MM.1S (cell line): ENCODE measurements around the gene TRIM26.

Source experiments
- DNase-seq: peaks from one replicate; pipeline ENCODE4 v3.0.0-alpha.2; 2015
- H2AFZ ChIP-seq: fragments of 300-600 bp; sonication (generic); 2 replicates; pipeline ENCODE4 v1.6.0; 2016; ENCODE audit warnings: antibody characterized with exemption, low read length
- H3F3A ChIP-seq: fragments of 300-600 bp; sonication (generic); 2 replicates; pipeline ENCODE4 v1.6.1; 2016; ENCODE audit warnings: mild to moderate bottlenecking, antibody characterized with exemption, low read length, moderate library complexity, mixed read lengths; ENCODE audit not compliant: insufficient read depth
- H3K27ac ChIP-seq: fragments of 300-600 bp; sonication (generic); 2 replicates; pipeline ENCODE4 v1.5.1; 2016; ENCODE audit warnings: mild to moderate bottlenecking, low read length
- H3K27me3 ChIP-seq: fragments of 300-600 bp; sonication (generic); replicated peaks from 2 replicates; pipeline ENCODE4 v1.6.0; 2016; ENCODE audit warnings: low read length; ENCODE audit not compliant: insufficient read depth
- H3K36me3 ChIP-seq: fragments of 300-600 bp; sonication (generic); replicated peaks from 2 replicates; pipeline ENCODE4 v1.6.1; 2016; ENCODE audit warnings: mild to moderate bottlenecking, low read length, mixed read lengths; ENCODE audit not compliant: insufficient read depth
- H3K4me1 ChIP-seq: fragments of 300-600 bp; sonication (generic); 2 replicates; pipeline ENCODE4 v1.6.1; 2016; ENCODE audit warnings: low read length, mixed read lengths
- H3K4me2 ChIP-seq: fragments of 300-600 bp; sonication (generic); 2 replicates; pipeline ENCODE4 v1.6.0; 2016; ENCODE audit warnings: low read depth, low read length
- H3K4me3 ChIP-seq: fragments of 300-600 bp; sonication (generic); 2 replicates; pipeline ENCODE4 v1.5.1; 2016; ENCODE audit warnings: low read length, mixed read lengths
- H3K79me2 ChIP-seq: fragments of 300-600 bp; sonication (generic); 2 replicates; pipeline ENCODE4 v1.6.1; 2016; ENCODE audit warnings: mixed run types, low read length, mixed read lengths
- H3K9ac ChIP-seq: fragments of 300-600 bp; sonication (generic); 2 replicates; pipeline ENCODE4 v1.6.1; 2016; ENCODE audit warnings: low read length, mixed read lengths
- H3K9me2 ChIP-seq: fragments of 300-600 bp; sonication (generic); replicated peaks from 2 replicates; pipeline ENCODE4 v1.6.1; 2016; ENCODE audit warnings: mild to moderate bottlenecking, low read length, mixed read lengths; ENCODE audit not compliant: insufficient read depth
- H3K9me3 ChIP-seq: fragments of 300-600 bp; sonication (generic); replicated peaks from 2 replicates; pipeline ENCODE4 v1.6.1; 2016; ENCODE audit warnings: mild to moderate bottlenecking, low read length, mixed read lengths; ENCODE audit not compliant: insufficient read depth
- H4K20me1 ChIP-seq: fragments of 300-600 bp; sonication (generic); 2 replicates; pipeline ENCODE4 v1.6.1; 2016; ENCODE audit warnings: mild to moderate bottlenecking, low read length, moderate library complexity, mixed read lengths; ENCODE audit not compliant: insufficient read depth
- CTCF ChIP-seq: fragments of 300-600 bp; sonication (generic); IDR thresholded peaks from 2 replicates; pipeline ENCODE4 v1.5.1; 2016; ENCODE audit warnings: antibody characterized with exemption, low read length, mixed read lengths
- EZH2 ChIP-seq: fragments of 300-600 bp; sonication (generic); optimal IDR thresholded peaks from 2 replicates; pipeline ENCODE3; 2017; ENCODE audit warnings: low read depth, mild to moderate bottlenecking, antibody characterized with exemption, low read length, mixed read lengths
- EZH2phosphoT487 ChIP-seq: fragments of 300-600 bp; sonication (generic); IDR thresholded peaks from 2 replicates; pipeline ENCODE4 v1.6.1; 2018; ENCODE audit warnings: antibody characterized with exemption, low read length

Gene TRIM26

GRCh38 chr6:30151580-30151979 lies 61.6 kb downstream of the TRIM26 start:
- no peak for TF ChIP-seq EZH2
- no peak for TF ChIP-seq EZH2phosphoT487
- TF ChIP-seq CTCF, result no peak
- Histone ChIP-seq H3K9me3 (no peaks in the 10 kb centered on the region), H3F3A (no peaks in the 10 kb centered on the region), H4K20me1 (no peaks in the 10 kb centered on the region), H3K4me3 (no peak overlapping the region), H3K4me2 (no peak overlapping the region), H3K9me2 (no peaks in the 10 kb centered on the region), H3K27me3 (0 out of 2 replicates have a peak, but pooled peaks cover 12% of the 10 kb centered on the region), H3K4me1 (no peaks in the 10 kb centered on the region), H3K79me2 (no peaks in the 10 kb centered on the region), H3K9ac (no peak overlapping the region), H3K36me3 (no peaks in the 10 kb centered on the region), H3K27ac (no peak overlapping the region), H2AFZ (no peak overlapping the region)
- no peak for DNase-seq

- Histone ChIP-seq H3K79me2 (no peaks in the 10 kb centered on the region), H3K4me3 (no peak overlapping the region), H3K4me2 (no peak overlapping the region), H3K4me1 (no peaks in the 10 kb centered on the region), H4K20me1 (no peaks in the 10 kb centered on the region), H3K9ac (no peak overlapping the region), H3K9me3 (no peaks in the 10 kb centered on the region), H3K27ac (no peak overlapping the region), H3K36me3 (no peaks in the 10 kb centered on the region), H2AFZ (no peak overlapping the region), H3K9me2 (no peaks in the 10 kb centered on the region), H3F3A (no peaks in the 10 kb centered on the region), H3K27me3 (0 out of 2 replicates have a peak, but pooled peaks cover 12% of the 10 kb centered on the region)
- TF ChIP-seq CTCF (no peak), EZH2 (no peak), EZH2phosphoT487 (no peak)
- no peak for DNase-seq
Measured at GRCh38 chr6:30150671-30151395, 62.4 kb downstream of the TRIM26 start.

- DNase-seq, result no peak
- H3K9me2 ChIP-seq, result no peaks in the 10 kb centered on the region
- no peaks in the 10 kb centered on the region for H3K4me1 ChIP-seq
- no peaks in the 10 kb centered on the region for H3K9me3 ChIP-seq
- no peaks in the 10 kb centered on the region for H4K20me1 ChIP-seq
- H3K9ac ChIP-seq, result no peak overlapping the region
- H3K4me2 ChIP-seq, result no peak overlapping the region
- H3K27me3 ChIP-seq, result 0 out of 2 replicates have a peak, but pooled peaks cover 8% of the 10 kb centered on the region
- H3K27ac ChIP-seq, result no peak overlapping the region
- TF ChIP-seq EZH2, result no peak
- no peak for TF ChIP-seq CTCF
- TF ChIP-seq EZH2phosphoT487, result no peak
- H3K79me2 ChIP-seq, result no peaks in the 10 kb centered on the region
- H3K4me3 ChIP-seq, result no peak overlapping the region
- no peaks in the 10 kb centered on the region for H3K36me3 ChIP-seq
- H2AFZ ChIP-seq, result no peak overlapping the region
- no peaks in the 10 kb centered on the region for H3F3A ChIP-seq
Measured at GRCh38 chr6:30149858-30150550, 63.2 kb downstream of the TRIM26 start.
